GM18505 (cell line): ENCODE measurements around the gene NABP1.

ENCODE experiments used
- ATAC-seq: cut with Tn5 transposase; IDR thresholded peaks from one replicate; pipeline ENCODE4 v1.9.1; 2021; ENCODE audit not compliant: unreplicated experiment
- POLR2A ChIP-seq: IDR thresholded peaks from 4 replicates; pipeline ENCODE4 v1.6.1; 2011; ENCODE audit warnings: borderline replicate concordance; ENCODE audit not compliant: insufficient read depth, insufficient read length; ENCODE audit errors: extremely low read depth

Gene NABP1, protein sequence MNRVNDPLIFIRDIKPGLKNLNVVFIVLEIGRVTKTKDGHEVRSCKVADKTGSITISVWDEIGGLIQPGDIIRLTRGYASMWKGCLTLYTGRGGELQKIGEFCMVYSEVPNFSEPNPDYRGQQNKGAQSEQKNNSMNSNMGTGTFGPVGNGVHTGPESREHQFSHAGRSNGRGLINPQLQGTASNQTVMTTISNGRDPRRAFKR

DNA sequence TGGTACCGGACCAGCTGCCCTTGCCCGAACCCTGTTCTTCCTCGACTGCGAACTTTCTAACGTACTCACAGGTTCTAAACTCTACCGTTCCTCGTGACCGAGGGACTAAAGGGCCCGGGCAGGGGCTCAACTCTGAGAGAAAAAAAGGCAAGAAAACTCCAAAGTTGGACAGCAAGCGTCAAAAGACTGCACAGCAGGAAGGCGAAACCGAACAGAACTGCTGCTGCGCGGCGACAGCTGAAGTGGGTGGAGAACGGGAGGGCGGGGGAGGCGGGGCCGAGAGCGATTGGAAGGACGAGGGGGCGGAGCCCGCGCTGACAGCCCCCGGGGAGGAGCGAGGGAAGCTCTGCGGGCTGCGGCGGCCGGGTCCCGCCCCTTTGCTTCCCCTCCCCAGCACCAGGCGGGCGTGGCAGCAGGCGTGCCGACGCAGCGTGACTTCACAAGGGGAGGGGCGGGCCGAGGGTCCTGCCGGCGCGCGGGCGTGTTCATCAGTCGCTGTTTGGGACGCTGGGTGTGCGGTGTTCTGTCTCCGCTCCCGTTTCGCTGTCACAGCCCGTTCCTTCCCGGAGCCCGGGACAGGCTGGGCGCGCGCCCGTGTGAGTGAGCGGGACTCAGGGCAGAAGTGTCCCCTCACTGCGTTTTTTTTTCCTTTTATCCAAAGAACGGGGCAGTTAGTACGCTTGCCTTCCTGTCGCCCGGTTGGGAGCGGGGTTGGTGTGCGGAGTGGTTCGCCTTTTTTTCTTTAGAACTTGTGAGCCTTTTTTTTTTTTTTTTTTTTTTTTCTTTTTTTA is at the start of gene NABP1:
Gene NABP1, plus strand, starts transcription at position 491 of the 791 bp plus-strand sequence. CDS start 479 bp downstream, outside the sequence.
- ATAC-seq: peak; percentile 71
- peak; percentile 100 for TF ChIP-seq POLR2A

GRCh38 chr2:191629001-191629453 is 48.9 kb upstream of the NABP1 start:
- ATAC-seq: peak; percentile 63

DNA sequence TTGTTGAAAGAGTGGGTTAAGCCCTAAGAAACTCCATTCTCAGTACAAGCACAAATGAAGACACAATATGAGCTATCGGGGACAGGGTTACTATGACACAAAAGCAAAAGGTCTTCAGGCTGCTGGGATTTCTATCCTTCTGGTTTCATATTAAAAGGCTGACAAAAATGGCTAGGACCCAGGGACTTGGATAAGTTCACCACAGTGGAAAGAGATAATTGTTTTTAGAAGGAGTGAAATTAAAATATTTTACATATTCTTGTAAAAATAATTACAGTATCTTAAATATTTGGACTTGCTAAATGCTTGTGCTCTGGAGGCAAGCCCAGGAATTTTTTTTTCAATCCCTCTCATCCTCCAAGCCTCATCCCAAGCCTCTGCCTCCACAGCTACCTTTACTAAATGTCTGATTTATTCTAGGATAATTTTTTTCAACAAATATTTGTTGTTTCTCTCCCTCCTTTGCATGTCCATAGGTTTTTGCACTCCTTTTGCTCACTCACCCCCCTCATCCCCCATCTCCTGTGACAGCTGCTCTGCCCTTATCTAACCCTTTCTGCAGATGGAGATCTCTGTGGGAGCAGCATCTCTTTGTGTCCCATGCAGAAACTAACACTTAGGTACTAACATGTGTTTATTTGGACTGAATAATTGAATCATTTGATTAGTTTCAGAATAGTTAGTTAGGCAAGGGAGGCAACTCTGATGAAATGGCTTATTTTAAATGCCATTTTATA is 47.8 kb upstream of the NABP1 start:
- ATAC-seq: no peak
- TF ChIP-seq POLR2A: no peak

More at GRCh38 chr2:191629001-191629453, 48.9 kb upstream of the NABP1 start:
- TF ChIP-seq POLR2A: no peak

GRCh38 chr2:191631754-191632153 is 46.2 kb upstream of the NABP1 start:
- TF ChIP-seq POLR2A: no peak

GRCh38 chr2:191632426-191632825 is 45.5 kb upstream of the NABP1 start:
- TF ChIP-seq POLR2A: no peak
- ATAC-seq: no peak

More at GRCh38 chr2:191631754-191632153, 46.2 kb upstream of the NABP1 start:
- ATAC-seq: no peak

GRCh38 chr2:191634791-191635190 is 43.1 kb upstream of the NABP1 start:
- TF ChIP-seq POLR2A: no peak
- no peak for ATAC-seq

GRCh38 chr2:191635333-191636234 is 42.4 kb upstream of the NABP1 start:
- TF ChIP-seq POLR2A: no peak
- ATAC-seq: peak; percentile 84

- ATAC-seq: no peak
- TF ChIP-seq POLR2A: no peak
Measured at GRCh38 chr2:191636235-191636543, 41.7 kb upstream of the NABP1 start.

DNA sequence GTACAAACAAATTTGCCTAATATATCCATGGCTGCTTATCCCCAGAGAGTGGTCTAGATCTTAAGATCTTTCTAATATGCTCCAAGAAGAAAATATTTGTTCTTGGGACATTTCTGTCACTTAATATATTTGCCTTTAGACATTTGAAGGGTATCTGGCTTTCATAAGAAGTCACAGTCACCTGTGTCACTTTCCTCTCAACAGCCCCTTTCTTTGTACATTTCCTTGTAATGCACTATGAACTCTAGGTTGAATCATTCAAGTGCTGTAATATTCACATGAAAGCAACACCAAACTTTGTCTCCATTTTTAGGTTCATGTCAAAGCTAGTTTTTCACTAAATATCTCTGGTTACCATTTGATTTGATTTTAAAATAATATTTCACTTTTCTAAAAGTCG is 41.4 kb upstream of the NABP1 start:
- TF ChIP-seq POLR2A: no peak
- no peak for ATAC-seq

- TF ChIP-seq POLR2A: no peak
- peak; percentile 70 for ATAC-seq
Measured at GRCh38 chr2:191637182-191638078, 40.5 kb upstream of the NABP1 start.

DNA sequence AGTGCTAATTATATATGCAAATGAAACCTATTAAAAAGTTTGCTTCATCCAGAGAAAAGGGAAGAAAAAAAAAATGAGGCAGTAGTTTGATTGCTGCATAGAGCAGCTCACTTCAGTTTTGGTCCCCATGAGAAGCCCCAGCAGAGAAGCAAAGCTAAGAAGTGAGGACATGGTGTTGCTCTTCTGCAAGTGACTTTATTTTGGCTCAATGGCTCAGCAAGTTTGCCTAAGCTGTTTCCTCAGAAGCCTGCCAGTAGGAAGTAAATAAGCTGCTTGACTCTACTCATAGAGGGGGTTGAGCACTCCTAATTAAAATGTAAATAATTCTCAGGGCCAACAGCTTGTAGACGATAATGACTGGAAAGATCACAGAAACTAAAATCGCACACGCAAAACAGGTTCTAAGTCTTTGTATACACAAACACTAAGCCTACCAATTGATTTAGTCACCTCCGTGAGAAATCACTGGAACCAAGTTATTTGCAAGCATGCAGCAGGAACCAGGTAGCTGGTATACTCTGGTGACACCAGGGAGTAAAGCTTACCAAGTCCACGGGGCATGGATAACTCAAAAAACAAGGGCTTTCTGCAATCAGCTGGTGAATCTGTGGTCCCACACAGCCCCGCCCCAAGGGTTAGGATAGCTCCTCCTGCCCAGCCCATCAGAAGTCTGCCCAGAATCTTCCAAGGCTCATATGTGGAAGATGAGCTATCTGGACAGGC is 39.7 kb upstream of the NABP1 start:
- no peak for TF ChIP-seq POLR2A
- no peak for ATAC-seq
